ENCODE measurements around the gene NOS3. TPM values are rescaled to one million over a fixed set of nuclear protein-coding genes. Genes with fewer than 3 reads are reported as not detected.

NOS3 gene
- total and polyA plus RNA-seq, 2 experiments from 2014 or later, result 2.6 to 6.1 TPM

DNA sequence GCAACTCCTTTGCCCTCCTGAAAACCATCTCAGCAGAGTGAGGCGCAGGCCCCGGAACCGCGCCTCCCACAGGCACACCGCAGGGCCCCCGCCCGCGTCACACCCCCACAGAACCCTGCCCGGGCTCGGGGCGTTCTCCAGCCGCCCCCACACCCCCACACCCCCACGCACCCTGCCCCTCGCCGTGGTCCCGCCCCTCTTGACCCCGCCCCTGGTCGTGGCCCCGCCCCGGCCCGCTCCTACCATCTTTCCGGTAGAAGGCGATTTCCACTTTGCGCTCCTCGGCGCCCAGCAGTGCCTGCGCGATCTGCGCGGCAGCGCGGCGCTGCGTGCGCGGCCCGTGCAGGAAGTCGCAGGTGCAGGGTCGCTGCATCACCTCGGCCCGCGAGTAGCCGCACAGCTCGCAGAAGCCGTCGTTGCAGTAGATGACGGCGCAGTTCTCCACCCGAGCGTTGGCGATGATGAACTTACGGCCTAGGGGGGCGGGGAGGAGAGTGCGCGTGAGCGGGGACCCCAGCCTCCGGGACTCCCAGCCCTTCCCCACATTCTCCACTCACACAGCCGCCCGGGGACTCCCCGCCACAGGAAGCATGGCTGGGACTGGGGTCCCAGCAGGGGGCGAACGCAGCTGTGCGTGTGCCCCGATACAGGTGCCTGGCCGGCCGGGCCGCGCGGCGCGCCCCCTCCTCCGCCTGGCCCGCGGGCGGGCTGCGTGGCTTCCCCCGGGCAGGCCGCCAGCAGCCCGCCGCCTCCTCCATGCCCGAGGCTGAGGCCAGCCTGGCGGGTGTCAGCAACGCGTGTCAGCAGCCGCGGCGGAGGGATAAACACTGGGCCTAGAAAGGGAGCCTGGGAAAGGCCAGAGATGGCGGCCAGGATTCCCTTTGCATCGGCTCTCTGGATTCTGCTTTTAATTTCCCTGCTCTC lies 16.1 kb upstream of the NOS3 start:
- H3K4me2 ChIP-seq, result peak overlapping the region; percentile 90
- peak; percentile 54 for DNase-seq (ENCODE audit: low spot score)
- no peaks in the 10 kb centered on the region for H3K79me2 ChIP-seq (replicated peaks; ENCODE audit: insufficient read depth)
- peaks cover 34% of the 10 kb centered on the region for H3K27me3 ChIP-seq (ENCODE audit: insufficient read depth)
- H3K4me3 ChIP-seq, result peak overlapping the region; percentile 82
- H3K4me3 Mint-ChIP-seq, result peak overlapping the region; percentile 83
- no peaks in the 10 kb centered on the region; the same call in 2 of the 3 replicates for H3K36me3 Mint-ChIP-seq (ENCODE audit: low read depth)
- H3K4me1 ChIP-seq (ENCODE audit: insufficient read depth), result peaks cover 38% of the 10 kb centered on the region
- no peak overlapping the region for H3K27ac ChIP-seq (ENCODE audit: low read depth)
- H3K36me3 ChIP-seq (ENCODE audit: insufficient read depth), result no peaks in the 10 kb centered on the region
- no peak overlapping the region for H3K27ac Mint-ChIP-seq
- no peaks in the 10 kb centered on the region for H4K20me1 ChIP-seq (replicated peaks; ENCODE audit: insufficient read depth)
- peaks cover 40% of the 10 kb centered on the region for H3K27me3 Mint-ChIP-seq (ENCODE audit: insufficient read depth, low read depth, poor library complexity)
- ATAC-seq, result peak; percentile 5
- no peaks in the 10 kb centered on the region for H3K9me2 ChIP-seq (ENCODE audit: insufficient read depth)
- peak overlapping the region; percentile 78 for H2AFZ ChIP-seq
- peaks cover 58% of the 10 kb centered on the region for H3K4me1 Mint-ChIP-seq
- H3F3A ChIP-seq (replicated peaks; ENCODE audit: low read depth), result no peaks in the 10 kb centered on the region
- peaks cover 3% of the 10 kb centered on the region; the same call in 2 of the 3 replicates for H3K9me3 Mint-ChIP-seq
- TF ChIP-seq, protein P1, sequence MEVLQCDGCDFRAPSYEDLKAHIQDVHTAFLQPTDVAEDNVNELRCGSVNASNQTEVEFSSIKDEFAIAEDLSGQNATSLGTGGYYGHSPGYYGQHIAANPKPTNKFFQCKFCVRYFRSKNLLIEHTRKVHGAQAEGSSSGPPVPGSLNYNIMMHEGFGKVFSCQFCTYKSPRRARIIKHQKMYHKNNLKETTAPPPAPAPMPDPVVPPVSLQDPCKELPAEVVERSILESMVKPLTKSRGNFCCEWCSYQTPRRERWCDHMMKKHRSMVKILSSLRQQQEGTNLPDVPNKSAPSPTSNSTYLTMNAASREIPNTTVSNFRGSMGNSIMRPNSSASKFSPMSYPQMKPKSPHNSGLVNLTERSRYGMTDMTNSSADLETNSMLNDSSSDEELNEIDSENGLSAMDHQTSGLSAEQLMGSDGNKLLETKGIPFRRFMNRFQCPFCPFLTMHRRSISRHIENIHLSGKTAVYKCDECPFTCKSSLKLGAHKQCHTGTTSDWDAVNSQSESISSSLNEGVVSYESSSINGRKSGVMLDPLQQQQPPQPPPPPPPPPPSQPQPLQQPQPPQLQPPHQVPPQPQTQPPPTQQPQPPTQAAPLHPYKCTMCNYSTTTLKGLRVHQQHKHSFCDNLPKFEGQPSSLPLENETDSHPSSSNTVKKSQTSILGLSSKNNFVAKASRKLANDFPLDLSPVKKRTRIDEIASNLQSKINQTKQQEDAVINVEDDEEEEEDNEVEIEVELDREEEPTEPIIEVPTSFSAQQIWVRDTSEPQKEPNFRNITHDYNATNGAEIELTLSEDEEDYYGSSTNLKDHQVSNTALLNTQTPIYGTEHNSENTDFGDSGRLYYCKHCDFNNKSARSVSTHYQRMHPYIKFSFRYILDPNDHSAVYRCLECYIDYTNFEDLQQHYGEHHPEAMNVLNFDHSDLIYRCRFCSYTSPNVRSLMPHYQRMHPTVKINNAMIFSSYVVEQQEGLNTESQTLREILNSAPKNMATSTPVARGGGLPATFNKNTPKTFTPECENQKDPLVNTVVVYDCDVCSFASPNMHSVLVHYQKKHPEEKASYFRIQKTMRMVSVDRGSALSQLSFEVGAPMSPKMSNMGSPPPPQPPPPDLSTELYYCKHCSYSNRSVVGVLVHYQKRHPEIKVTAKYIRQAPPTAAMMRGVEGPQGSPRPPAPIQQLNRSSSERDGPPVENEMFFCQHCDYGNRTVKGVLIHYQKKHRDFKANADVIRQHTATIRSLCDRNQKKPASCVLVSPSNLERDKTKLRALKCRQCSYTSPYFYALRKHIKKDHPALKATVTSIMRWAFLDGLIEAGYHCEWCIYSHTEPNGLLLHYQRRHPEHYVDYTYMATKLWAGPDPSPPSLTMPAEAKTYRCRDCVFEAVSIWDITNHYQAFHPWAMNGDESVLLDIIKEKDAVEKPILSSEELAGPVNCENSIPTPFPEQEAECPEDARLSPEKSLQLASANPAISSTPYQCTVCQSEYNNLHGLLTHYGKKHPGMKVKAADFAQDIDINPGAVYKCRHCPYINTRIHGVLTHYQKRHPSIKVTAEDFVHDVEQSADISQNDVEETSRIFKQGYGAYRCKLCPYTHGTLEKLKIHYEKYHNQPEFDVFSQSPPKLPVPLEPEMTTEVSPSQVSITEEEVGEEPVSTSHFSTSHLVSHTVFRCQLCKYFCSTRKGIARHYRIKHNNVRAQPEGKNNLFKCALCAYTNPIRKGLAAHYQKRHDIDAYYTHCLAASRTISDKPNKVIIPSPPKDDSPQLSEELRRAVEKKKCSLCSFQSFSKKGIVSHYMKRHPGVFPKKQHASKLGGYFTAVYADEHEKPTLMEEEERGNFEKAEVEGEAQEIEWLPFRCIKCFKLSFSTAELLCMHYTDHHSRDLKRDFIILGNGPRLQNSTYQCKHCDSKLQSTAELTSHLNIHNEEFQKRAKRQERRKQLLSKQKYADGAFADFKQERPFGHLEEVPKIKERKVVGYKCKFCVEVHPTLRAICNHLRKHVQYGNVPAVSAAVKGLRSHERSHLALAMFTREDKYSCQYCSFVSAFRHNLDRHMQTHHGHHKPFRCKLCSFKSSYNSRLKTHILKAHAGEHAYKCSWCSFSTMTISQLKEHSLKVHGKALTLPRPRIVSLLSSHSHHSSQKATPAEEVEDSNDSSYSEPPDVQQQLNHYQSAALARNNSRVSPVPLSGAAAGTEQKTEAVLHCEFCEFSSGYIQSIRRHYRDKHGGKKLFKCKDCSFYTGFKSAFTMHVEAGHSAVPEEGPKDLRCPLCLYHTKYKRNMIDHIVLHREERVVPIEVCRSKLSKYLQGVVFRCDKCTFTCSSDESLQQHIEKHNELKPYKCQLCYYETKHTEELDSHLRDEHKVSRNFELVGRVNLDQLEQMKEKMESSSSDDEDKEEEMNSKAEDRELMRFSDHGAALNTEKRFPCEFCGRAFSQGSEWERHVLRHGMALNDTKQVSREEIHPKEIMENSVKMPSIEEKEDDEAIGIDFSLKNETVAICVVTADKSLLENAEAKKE (CRISPR knock-in tag; IDR thresholded peaks at IDR 0.05), result no peak
- TF ChIP-seq, protein P2, sequence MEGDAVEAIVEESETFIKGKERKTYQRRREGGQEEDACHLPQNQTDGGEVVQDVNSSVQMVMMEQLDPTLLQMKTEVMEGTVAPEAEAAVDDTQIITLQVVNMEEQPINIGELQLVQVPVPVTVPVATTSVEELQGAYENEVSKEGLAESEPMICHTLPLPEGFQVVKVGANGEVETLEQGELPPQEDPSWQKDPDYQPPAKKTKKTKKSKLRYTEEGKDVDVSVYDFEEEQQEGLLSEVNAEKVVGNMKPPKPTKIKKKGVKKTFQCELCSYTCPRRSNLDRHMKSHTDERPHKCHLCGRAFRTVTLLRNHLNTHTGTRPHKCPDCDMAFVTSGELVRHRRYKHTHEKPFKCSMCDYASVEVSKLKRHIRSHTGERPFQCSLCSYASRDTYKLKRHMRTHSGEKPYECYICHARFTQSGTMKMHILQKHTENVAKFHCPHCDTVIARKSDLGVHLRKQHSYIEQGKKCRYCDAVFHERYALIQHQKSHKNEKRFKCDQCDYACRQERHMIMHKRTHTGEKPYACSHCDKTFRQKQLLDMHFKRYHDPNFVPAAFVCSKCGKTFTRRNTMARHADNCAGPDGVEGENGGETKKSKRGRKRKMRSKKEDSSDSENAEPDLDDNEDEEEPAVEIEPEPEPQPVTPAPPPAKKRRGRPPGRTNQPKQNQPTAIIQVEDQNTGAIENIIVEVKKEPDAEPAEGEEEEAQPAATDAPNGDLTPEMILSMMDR (conservative IDR thresholded peaks at IDR 0.05; ENCODE audit: low read depth in 2 of 2), result peak; percentile 14 to 46; a peak in 2 of 4 replicates
- 0 out of 2 replicates have a peak, but pooled peaks have one; percentile 10 for TF ChIP-seq CREB1 (CRISPR knock-in tag; IDR thresholded peaks at IDR 0.05; ENCODE audit: low read depth)
- TF ChIP-seq EZH2phosphoT487 (IDR thresholded peaks at IDR 0.05; ENCODE audit: unreplicated experiment), result no peak
- peak; percentile 79 for TF ChIP-seq POLR2AphosphoS5 (IDR thresholded peaks at IDR 0.05; ENCODE audit: low read depth)

Data from GM23338 (cell line).